Fibroblast of villous mesenchyme (primary cell): ENCODE measurements around the gene RBMX. TPM values are rescaled to one million over a fixed set of nuclear protein-coding genes. Genes with fewer than 3 reads are reported as not detected.

Source experiments
- DNase-seq: peaks from one replicate; pipeline ENCODE4 v3.0.0-alpha.2; 2010; ENCODE audit warnings: low read depth
- H3K4me3 ChIP-seq: 2 replicates; pipeline ENCODE4 v1.5.1; 2011; ENCODE audit warnings: low read depth, mild to moderate bottlenecking, low read length
- total RNA-seq: library from RNA; depleted of rRNA; stranded (reverse); fragments of >200 nt; gene quantifications from 2 replicates; pipeline ENCODE4 v1.2.3, GENCODE V29; 2012
- TF ChIP-seq, protein P1 (sequence below): IDR thresholded peaks from 2 replicates; pipeline ENCODE4 v1.5.1; 2012; ENCODE audit warnings: low read depth, mild to moderate bottlenecking, low read length; ENCODE audit not compliant: insufficient read depth

The RBMX gene
- total RNA-seq, 1 donor = 209 TPM

DNA sequence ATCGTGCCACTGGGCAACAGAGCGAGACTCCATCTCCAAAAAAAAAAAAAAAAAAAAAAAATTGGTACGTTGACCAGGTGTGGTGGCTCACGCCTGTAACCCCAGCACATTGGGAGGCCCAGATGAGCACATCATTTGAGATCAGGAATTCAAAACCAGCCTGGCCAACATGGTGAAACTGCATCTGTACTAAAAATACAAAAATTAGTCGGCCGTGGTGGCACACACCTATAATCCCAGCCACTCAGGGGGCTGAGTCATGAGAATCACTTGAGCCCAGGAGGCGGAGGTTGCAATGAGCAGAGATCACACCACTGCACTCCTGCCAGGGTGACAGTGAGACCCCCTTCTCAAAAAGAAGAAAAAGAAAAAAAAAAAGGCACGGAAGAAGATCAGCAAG is 24.5 kb downstream of the RBMX start:
- TF ChIP-seq, protein P1, sequence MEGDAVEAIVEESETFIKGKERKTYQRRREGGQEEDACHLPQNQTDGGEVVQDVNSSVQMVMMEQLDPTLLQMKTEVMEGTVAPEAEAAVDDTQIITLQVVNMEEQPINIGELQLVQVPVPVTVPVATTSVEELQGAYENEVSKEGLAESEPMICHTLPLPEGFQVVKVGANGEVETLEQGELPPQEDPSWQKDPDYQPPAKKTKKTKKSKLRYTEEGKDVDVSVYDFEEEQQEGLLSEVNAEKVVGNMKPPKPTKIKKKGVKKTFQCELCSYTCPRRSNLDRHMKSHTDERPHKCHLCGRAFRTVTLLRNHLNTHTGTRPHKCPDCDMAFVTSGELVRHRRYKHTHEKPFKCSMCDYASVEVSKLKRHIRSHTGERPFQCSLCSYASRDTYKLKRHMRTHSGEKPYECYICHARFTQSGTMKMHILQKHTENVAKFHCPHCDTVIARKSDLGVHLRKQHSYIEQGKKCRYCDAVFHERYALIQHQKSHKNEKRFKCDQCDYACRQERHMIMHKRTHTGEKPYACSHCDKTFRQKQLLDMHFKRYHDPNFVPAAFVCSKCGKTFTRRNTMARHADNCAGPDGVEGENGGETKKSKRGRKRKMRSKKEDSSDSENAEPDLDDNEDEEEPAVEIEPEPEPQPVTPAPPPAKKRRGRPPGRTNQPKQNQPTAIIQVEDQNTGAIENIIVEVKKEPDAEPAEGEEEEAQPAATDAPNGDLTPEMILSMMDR = no peak
- no peak for DNase-seq
- H3K4me3 ChIP-seq = no peak overlapping the region

DNA sequence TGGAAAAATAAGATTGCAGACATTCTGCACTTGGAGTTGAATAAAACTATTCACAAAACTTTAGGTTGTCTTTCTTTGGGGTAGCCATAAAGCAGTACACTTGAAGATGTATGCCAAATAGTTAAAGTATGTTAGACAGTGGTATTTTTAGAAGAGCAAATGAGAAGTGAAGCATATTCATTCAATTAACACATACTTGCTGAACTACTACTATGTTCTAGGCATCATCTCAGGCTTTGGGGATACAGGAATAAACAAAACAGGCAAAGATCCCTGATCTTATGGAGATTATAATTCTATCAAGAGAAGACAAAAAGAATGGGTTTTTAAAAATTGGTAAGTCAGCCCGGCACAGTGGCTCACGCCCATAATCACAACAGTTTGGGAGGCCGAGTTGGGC is 29.0 kb downstream of the RBMX start:
- no peak for DNase-seq
- H3K4me3 ChIP-seq = no peak overlapping the region
- TF ChIP-seq, protein P1 = no peak

DNA sequence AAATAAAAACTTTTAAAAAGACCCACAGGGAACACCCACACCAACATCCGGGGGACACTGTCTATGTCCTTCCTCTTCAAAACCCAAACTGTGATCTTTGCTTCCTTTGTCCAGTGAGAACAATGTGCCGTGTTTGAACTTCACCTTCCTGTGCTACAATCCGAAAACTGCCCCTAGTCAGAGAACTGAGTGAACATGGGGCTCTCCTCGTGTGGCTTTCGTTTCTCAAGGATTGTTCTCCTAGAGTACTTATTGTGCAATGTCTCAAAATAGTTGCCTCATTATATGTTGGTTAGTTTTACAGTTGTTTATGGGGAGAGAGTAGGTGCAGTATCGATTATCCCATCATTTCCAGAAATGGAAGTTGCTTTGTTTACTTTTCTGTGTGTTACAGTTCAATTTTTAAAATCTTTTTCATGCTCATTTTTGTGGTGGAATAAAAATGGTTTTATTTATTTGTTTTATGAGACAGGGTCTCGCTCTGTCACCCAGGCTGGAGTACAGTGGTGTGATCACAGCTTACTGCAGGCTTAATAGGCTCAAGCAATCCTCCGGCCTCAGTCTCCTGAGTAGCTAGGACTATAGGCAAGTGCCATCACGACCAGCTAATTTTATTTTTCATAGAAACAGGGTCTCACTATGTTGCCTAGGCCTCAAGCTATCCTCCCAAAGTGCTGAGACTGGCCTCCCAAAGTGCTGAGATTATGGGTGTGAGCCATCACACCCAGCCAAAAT is 29.9 kb downstream of the RBMX start:
- peak; percentile 71 for DNase-seq

DNA sequence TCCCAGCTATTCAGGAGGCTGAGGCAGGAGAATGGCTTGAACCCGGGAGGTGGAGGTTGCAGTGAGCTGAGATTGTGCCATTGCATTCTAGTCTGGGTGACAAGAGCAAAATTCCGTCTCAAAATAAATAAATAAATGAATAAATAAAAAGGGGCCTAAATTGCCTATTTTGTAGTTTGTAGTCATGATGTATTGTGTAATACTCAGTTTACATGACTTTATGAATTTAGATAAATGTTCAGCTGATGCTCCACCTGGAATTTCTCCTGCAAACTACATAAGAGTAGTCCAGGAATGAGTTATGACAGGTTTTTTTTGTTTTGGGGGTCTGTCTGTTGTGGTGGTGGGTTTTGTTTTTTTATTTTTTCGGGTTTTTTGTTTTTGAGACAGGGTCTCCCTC is 31.1 kb downstream of the RBMX start:
- H3K4me3 ChIP-seq = no peak overlapping the region
- TF ChIP-seq, protein P1 = no peak
- DNase-seq = no peak

More for the DNA sequence above, 29.9 kb downstream of the RBMX start:
- no peak overlapping the region for H3K4me3 ChIP-seq
- TF ChIP-seq, protein P1 = no peak

DNA sequence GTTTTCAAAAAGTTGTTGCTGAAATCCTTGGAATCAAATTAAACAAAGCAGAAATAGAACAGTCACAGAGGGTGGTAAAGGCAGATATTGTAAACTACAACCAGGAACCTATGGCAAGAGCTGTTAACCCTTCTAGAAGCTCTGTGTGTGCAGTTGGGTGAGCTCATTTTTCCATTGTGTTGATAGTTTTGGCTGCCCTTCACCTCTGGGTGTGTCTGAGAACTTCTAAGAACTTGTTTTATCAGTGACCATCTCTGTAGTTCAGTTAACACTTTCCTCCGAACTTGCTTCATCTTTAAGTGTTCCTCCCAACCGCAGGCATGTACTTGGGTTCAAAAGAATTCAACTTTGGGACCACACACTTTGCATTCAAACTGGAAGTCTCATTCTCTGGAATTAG is 32.7 kb downstream of the RBMX start:
- no peak overlapping the region for H3K4me3 ChIP-seq
- TF ChIP-seq, protein P1 = no peak
- peak; percentile 51 for DNase-seq

DNA sequence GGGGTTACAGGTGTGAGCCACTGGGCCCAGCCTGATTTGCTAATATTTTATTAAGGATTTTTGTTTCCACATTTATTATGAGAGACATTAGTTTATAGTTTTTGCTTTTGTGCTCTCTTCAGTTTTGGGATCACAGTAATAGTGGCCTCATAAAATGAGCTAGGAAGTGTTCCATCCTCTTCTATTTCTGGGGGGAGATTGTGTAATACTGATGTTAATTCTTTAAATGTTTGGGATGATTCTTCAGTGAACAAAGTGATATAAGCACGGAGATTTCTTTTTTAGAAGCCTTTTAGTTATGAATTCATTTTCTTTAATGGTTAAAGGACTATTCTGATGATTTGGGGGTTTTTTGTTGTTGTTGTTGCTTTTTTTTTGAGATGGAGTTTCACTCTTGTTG is 41.3 kb downstream of the RBMX start:
- no peak overlapping the region for H3K4me3 ChIP-seq
- DNase-seq = no peak
- TF ChIP-seq, protein P1 = no peak

DNA sequence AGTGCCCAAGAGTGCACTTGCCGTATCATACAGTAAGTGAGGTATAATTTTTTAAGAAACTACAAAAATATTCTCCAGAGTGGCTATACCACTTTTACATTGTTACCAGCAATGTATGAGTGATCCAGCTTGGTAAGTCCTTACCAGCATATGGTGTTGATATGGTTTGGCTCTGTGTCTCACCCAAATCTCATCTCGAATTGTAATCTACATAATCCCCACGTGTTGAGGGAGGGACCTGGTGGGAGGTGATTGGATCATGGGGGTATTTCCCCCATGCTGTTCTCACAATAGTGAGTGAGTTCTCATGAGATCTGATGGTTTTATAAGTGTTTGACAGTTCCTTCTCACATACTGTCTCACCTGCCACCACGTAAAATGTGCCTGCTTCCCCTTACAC is 44.8 kb downstream of the RBMX start:
- no peak for DNase-seq
- TF ChIP-seq, protein P1 = no peak
- H3K4me3 ChIP-seq = no peak overlapping the region
